Lung (tissue), 12 donors: ENCODE data around the gene SPATA19. TPM values are rescaled to one million over a fixed set of nuclear protein-coding genes. Genes with fewer than 3 reads are reported as not detected.

ENCODE experiments used
- ATAC-seq: fragments of 200-7000 bp; cut with Tn5 transposase; one replicate; pipeline ENCODE4 v1.9.1; 2020; ENCODE audit warnings: moderate number of reproducible peaks; ENCODE audit not compliant: insufficient read depth, low FRiP score
- DNase-seq, 3 donors: peaks; one replicate each; pipeline ENCODE4 v3.0.0-alpha.2; 2013 to 2017
- H3K27ac ChIP-seq, 2 donors: one replicate each; pipeline ENCODE4 v1.5.1; 2013; ENCODE audit warnings: mild to moderate bottlenecking in 2 of 2, moderate library complexity in 2 of 2, control low read depth in 1 of 2, inconsistent platforms in 1 of 2, low read depth in 1 of 2, low read length in 1 of 2
- H3K27me3 ChIP-seq, 3 donors: one replicate each; pipeline ENCODE4 v1.5.1; 2013; ENCODE audit warnings: low read length in 2 of 3; ENCODE audit not compliant: control insufficient read depth in 3 of 3, insufficient read depth in 3 of 3
- H3K36me3 ChIP-seq, 4 donors: one replicate each; pipeline ENCODE4 v1.5.1; 2013; ENCODE audit warnings: low read length in 4 of 4, mild to moderate bottlenecking in 1 of 4, moderate library complexity in 1 of 4; ENCODE audit not compliant: control insufficient read depth in 4 of 4, insufficient read depth in 4 of 4
- H3K4me1 ChIP-seq, 5 donors: one replicate each; pipeline ENCODE4 v1.5.1; 2013; ENCODE audit warnings: low read length in 5 of 5, mild to moderate bottlenecking in 2 of 5, moderate library complexity in 1 of 5; ENCODE audit not compliant: control insufficient read depth in 5 of 5, insufficient read depth in 5 of 5
- H3K4me3 ChIP-seq: one replicate; pipeline ENCODE4 v1.5.1; 2013; ENCODE audit warnings: mild to moderate bottlenecking, control low read depth, moderate library complexity
- H3K9ac ChIP-seq, 2 donors: one replicate each; pipeline ENCODE4 v1.5.1; 2013; ENCODE audit warnings: low read length in 2 of 2, control low read depth in 1 of 2; ENCODE audit not compliant: insufficient read depth in 1 of 2
- H3K9me3 ChIP-seq, 4 donors: one replicate each; pipeline ENCODE4 v1.5.1; 2013; ENCODE audit warnings: low read length in 3 of 4, mild to moderate bottlenecking in 1 of 4, moderate library complexity in 1 of 4; ENCODE audit not compliant: control insufficient read depth in 4 of 4, insufficient read depth in 3 of 4
- CTCF ChIP-seq: IDR thresholded peaks from 2 replicates; pipeline ENCODE4 v1.5.1; 2012; ENCODE audit warnings: mild to moderate bottlenecking; ENCODE audit errors: control extremely low read depth, extremely low read depth
- WGBS, 2 donors: extraction: QIAGEN DNeasy Blood & Tissue Kit; methylation state at CpG; one replicate each; pipeline ENCODE4 v1.1.7; 2013; 5-methylcytosine and 5-hydroxymethylcytosine counted together
- polyA plus RNA-seq, 2 donors: library from polyadenylated mRNA; stranded (reverse); fragments of 200-250 nt; gene quantifications; one replicate each; pipeline ENCODE4 v1.2.1, GENCODE V29; 2013
- total RNA-seq, 2 donors: library from RNA; depleted of rRNA in 1 of 2; stranded (reverse); fragments of >200 nt in 1 of 2; gene quantifications; one replicate each; pipeline ENCODE4 v1.2.1, GENCODE V29; 2014 to 2021
- donor health status: control.
- donor health status: control.
- donor health status: Bipolar disorder and iron deficiency.
- donor health status: healthy.
- donor health status: DM: yes; HTN: yes; CAD: no.

Gene SPATA19
- total and polyA plus RNA-seq, 4 donors = not detected

- Histone ChIP-seq H3K36me3 (no peaks in the 10 kb centered on the region), H3K27ac (no peak overlapping the region), H3K9ac (no peak overlapping the region), H3K4me3 (no peak overlapping the region), H3K27me3 (peaks cover 0 to 5% (median 0%) of the 10 kb centered on the region in 3 donors), H3K9me3 (peaks cover 0 to 10% (median 0%) of the 10 kb centered on the region in 4 donors), H3K4me1 (no peaks in the 10 kb centered on the region)
- DNase-seq (no peak), ATAC-seq (no peak)
- WGBS, 2 donors = 80 to 81% methylated on average over 4 of the region's 4 CpGs
- no peak for TF ChIP-seq CTCF
Observed at GRCh38 chr11:133801356-133801755, 44.0 kb downstream of the SPATA19 start.

GRCh38 chr11:133800666-133801065 is 44.6 kb downstream of the SPATA19 start:
- H3K9me3 ChIP-seq = peaks cover 0 to 10% (median 0%) of the 10 kb centered on the region in 4 donors

GRCh38 chr11:133797554-133797953 is 47.8 kb downstream of the SPATA19 start:
- Histone ChIP-seq H3K4me3 (no peak overlapping the region), H3K9ac (no peak overlapping the region), H3K27ac (no peak overlapping the region), H3K4me1 (no peaks in the 10 kb centered on the region), H3K9me3 (peaks cover 0 to 20% (median 2%) of the 10 kb centered on the region in 4 donors), H3K36me3 (no peaks in the 10 kb centered on the region), H3K27me3 (peaks cover 0 to 4% (median 0%) of the 10 kb centered on the region in 3 donors)
- DNase-seq (no peak), ATAC-seq (no peak)
- TF ChIP-seq CTCF = no peak
- WGBS, 2 donors = 69 to 74% methylated on average over 6 of the region's 6 CpGs

More at GRCh38 chr11:133800666-133801065, 44.6 kb downstream of the SPATA19 start:
- no peak for DNase-seq
- Histone ChIP-seq H3K27ac (no peak overlapping the region), H3K36me3 (no peaks in the 10 kb centered on the region), H3K9ac (no peak overlapping the region), H3K27me3 (peaks cover 0 to 5% (median 0%) of the 10 kb centered on the region in 3 donors), H3K4me1 (no peaks in the 10 kb centered on the region), H3K4me3 (no peak overlapping the region)
- 95% methylated on average over 8 of the region's 8 CpGs for WGBS, 2 donors
- ATAC-seq = no peak
- no peak for TF ChIP-seq CTCF
